HuH-7 (cell line): ENCODE results near the gene G6PC3.
"Not testable (repeated sequence)": the region's sequence is repeated elsewhere in the genome, so short reads cannot be mapped to it uniquely, and the experiment has no call there.

ENCODE experiments used
- DNase-seq: peaks from one replicate; pipeline ENCODE4 v3.0.0; 2011; ENCODE audit warnings: low spot score

G6PC3 gene

DNA sequence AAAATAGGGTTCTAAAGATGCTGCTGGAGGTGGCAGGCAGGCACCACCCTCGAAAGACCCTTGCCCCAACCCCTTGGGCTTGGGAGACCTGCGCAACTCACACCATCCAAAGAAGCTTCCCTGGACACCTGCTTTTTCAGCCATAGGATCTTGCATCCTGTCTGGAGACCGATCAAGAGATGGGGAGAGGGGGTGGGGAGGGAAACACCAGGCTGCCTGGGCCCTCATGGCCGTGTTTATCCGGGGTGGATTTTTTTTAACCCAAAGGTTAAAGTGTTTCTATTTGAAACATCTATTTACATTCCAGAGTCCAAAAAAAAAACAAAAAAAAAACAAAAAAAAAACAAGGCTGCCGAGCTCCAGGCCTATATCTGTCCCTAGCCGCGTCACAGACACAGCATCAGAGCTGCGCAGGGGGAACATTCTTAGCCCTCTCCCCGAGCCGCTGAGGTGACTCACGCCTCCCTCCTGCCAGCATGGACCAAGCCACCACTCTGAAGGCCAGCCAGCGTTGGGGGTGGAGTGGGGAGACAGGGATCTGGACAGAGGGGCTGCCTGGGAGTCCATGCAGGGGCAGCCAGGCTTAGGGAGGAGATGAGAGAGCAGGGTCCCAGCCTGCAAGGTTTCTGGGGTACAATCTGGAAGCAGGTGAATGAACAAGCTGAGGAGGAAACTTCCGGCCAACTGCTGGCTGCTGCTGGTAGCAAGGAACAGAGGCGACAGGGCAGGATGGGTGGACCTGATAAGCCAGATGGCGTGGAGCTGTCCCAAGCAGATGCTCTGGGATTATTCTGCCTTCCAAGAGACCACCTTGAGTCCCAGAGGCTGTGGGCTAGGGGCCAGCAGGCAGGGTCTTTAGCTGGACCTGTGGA lies 38.1 kb downstream of the G6PC3 start:
- DNase-seq: peak; percentile 65

DNA sequence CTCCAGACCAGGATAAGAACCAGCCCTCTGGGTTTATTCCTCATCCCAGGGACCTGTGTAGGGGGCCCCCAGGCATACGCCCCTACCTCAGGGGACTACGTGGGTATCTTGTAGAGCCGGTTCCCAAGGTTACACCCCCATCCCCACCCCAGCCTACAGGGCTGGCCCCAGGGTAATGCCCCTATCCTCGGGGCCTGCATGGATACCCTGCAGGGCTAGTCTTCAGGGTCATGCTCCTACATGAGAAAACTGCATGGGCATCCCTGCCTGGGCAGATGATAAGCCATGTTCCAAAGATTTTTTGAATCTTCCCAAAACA lies 38.7 kb downstream of the G6PC3 start:
- no peak for DNase-seq

DNA sequence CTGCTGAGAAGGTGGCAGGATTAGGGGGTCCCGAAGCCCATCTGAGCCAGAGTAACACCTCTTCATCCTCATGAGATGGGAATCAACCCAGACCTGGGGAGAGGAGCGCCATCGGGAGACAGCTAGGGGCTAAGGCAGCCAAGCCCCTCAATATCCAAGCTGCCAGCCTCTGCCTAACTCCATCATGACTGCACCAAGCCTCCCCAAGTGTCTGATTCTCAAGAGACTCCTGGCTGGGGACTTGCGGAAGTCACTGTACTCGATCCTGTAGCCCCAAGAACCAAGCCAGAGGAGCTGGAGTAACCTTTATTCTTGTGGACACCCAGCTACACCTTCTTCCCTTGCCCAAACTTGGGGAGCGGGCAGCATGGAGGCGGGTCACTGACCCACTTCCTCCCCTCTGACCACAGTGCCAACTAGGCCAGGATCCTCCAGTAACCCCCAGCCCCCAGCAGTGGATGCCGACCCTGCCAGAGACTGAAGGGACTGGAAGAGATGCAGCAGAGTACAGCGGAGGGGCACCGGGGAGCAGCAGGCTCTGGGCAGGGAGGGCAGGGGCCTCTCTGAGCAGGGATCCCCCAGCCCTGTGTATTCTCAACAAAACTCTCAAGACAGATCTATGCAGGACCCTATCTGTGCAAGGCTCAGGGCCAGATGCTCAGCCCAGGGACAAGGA lies 39.6 kb downstream of the G6PC3 start:
- DNase-seq: no peak

DNA sequence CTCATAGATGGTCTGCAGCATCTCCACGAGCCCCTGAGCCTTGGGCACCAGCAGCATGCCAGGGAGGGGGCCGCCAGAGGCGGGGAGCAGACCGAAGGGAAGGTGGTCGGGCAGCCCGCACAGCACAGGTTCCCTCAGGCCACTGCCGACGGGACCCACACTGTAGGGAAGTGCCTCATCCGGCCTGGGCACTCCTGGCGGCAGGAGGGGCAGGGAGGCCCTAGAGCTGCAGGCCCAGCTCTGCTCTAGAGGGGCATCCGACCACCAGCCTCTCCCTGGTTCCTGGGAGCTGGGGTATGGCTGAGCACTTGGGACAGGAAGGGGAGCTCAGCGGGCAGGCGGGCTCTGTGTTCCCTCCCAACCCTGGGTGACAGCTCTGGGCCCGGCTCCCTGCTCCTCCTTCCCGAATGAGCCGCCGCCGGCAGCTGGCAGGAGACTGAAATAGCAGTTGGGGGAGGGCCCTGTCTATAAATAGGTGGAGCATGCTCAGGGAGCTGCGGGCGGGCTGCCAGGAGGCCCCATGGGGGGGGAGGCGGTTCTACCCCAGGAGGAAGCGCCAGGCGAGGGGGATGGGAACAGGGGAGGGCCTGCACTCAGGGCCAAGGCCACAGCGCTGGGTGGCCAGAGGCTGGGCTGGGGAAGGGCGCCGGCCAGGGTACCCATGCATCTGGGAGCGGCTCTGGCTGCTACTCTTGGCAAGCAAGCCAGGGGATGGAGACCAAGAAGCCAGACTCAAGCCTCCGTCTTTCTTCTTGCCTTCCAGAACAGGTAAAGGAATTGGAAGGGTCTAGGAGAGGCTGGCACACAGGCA lies 40.5 kb downstream of the G6PC3 start:
- DNase-seq: peak; percentile 91

DNA sequence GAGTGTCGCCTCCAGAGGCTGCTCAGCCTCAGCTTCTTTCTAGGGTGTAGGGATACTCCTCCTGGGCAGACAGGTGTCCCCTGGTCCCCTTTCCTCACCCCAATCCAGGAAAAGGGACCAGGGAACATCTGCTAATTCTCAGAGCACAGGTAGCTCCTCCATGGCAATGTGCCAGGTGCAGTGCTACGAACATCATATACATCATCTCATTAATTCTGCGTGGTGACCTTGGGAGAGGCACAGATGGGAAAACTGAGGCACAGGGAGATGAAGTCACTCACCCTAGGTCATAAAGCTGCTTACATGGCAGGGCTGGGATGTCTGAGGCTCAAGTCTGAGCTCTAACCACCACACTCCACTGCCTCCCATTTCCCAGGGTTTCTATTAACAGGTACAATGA lies 41.2 kb downstream of the G6PC3 start:
- no peak for DNase-seq

DNA sequence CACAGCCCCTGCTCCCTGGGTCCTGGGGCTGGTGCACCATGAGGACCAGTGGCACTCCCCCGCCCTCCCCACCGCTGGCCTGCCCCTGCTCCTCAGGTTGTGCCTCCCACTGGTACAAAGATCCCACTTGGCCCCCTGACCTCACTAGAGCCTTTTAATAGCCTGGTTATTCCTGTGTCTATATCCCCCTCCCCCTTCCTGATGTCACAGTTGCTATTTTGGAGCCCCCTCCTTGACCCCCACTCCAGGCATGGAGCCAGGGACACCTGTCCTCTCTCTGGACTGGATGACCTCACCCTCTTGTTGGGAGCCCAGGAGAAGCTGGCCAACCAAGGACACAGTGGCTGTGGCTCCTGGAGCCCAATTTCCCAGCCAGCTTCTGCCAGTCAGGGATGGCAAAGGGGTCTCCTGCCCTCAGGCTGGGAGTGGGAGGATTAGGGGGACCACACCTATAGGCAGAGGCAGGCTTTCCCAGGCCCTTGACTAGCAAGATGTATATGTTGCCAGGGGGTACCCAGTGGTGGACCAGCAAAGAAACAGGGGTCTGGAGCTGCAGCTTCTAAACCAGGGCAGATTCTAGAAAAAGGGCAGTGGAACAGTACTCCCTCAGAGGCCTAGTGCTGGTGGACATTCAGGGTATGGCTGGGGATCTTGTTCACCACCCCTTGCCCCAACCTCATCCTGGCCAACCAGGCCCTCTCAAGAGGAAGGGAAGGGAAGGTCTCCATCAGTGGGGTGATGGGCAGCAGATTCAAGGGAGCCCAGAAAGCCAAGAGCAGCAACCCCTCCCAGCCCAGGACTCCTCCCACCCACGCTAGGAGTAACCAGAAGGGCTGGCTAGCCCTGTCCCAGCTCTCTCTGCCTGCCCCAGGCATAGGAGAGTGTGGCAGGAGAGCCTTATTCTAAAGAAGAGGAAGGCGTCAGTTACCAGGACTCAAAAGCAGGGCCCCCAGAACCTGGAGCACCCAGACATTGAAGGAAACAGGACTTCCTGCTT lies 42.0 kb downstream of the G6PC3 start:
- DNase-seq: no peak

DNA sequence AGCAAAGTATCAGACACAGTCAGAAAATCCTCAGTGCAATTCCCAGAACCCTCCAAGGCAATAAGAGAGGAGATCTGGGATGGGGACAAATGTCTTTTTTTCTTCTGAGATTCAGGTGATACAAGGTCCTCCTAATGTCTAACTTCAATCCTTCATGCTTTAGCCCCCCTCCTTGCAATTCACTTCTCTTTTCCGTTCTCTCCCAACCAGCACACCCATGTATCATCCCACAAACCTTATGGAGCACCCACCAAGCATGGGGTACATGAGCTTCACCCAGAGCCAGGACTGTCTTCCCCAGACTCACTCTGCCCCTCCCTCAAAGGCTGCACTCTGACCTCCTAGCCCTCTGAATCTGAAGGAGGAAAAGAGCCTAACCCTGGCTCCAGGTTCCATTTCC lies 42.8 kb downstream of the G6PC3 start:
- no peak for DNase-seq

DNA sequence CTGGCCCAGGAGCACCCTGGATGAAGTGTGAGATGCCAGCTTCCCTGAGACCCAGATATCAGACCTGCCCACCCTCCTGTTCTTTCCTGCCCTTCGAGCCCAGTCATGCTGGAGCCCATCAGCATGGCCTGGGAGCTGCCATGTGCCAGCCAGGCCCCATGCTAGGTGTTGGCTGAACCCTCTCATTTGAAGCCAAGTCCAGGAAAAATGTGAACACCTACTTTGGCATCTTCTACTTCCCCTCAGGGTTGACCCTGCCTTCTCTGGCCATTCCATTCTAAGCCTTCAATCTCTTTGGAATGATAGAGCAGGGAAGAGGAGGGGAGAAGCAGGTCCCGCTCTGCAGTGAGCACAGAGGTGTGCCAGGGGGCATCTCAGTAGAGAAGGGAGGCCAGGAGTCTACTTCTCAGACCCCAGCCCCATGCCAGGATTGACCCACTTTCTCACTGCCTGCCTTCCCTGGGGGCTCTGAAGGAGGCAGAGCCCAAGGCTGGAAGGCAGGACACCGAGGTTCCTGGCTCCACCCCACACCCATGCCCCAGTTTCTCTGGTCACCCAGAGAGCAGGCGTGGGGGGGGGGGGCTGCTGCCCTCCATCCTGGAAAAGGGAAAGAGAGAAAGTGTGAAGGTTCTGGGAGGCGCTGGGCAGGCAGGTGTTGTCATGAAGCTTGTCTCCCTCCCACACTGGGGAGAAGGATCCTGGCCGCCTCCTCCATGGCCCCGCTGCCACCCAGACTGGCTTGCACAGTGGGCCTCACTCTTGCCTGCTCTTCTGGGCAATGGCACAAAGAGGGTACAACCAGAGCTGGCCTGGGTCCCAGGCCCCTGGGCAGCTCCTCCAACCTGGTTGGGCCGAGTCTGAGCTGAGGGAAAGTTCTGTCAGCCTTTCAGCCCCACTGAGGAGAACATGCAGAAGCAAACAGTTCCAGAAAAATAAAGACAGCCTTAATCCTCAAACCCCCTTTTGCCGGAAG lies 43.6 kb downstream of the G6PC3 start:
- DNase-seq: no peak

DNA sequence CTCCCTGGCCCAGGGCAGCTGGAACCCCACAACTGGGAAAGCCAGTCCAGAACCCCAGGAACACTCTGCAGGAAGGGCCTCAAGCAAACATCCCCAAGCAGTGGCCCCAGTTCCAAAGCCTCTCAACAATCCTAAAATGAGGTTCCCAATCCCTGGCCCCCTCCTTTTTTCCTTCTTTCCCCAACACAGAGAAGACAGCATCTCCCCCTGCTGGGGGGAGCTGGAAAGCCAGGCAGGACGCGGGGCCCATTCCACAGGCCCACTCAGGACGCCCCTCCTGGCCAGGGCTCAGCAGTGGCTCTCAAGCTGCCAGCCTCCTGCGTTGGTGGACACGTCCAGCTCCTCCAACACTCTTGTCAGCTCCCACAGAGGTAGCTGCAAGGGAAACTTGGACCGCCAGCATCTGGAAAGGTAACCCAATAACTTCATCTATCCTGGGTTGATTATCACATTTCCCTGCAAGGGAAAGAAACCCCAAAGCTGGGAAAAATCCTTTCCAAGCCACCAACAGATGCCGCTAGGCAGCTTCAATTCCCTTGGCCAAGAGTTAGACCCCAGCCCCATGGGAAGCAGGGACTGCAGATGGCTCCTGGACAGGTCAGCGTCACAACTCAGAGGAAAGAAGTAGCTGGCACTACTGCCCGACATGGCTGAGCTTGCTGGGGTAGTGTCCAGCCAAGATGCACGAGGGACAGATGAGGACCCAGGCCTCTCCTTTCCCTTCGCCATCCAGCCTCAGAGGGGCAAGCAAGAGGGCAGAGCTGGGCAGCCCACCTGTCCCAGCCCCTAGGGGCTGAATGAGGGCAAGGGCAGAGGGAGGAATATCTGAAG lies 45.3 kb downstream of the G6PC3 start:
- peak; percentile 69 for DNase-seq

DNA sequence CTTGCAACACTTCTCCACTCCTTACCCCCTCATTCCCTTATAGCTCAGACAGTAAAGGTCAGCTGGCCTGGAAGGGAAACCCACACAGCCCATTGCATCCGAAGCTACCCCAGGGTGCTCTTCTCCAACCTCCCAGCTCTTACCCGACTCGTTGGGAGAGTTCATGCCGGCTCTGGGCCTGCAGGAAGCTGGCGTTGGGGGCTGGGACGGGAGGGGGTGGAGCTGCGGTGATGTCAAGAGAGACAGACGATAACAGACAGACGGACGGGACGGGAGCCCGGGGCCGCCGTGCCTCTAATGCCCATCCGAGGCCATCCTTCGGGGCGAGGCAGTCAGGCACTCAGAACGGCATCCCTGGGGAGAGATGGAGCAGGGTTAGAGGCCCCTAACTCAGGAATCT lies 46.8 kb downstream of the G6PC3 start:
- no peak for DNase-seq

DNA sequence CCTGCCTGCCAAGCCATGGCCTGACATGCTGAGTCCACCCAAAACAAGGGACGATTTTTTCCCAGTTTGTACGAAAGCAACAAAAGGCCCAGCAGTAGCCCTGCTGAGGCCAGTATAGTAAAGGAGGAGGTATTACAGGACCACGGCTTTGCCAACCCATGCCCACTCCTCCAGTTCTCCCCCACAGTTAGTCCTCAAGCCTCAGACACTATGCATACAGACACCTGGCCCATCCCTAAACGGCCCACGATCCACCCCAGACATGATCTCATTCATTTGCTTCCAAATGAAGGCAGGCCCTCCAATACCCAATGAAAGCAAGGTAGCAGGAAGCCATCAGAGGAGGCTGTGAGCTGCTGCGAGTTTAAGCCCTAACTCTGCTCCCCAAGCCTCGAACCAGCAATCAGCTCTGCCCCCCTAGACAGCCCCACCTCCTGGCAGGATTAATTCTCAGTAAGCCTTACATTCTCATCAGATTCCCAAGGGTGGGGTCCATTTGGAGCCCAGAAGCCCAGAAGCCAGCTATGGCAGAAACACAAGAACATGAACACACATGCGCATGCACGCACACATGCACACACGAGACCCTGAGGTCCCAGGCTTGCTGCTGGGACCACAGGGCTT lies 48.0 kb downstream of the G6PC3 start:
- no peak for DNase-seq

DNA sequence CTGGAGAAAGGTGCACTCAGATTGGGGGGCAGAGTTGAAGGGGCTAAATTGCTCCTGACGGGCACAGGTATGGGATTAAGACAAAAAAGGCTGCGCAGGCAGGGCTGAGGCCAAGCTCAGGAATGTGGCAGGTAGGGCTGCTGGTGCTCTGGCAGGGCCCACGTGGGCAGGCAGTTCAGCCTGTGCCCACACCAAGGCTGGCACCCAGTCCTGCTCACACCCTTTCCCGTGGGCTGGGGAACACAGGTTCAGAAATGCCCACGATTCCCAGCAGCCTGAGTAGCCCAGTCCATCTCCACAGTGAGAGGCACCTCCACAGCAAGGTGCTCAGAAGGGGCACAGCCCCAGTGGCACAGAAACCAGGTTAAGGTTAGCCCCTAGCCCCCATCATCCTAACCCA lies 48.5 kb downstream of the G6PC3 start:
- DNase-seq: no peak

DNA sequence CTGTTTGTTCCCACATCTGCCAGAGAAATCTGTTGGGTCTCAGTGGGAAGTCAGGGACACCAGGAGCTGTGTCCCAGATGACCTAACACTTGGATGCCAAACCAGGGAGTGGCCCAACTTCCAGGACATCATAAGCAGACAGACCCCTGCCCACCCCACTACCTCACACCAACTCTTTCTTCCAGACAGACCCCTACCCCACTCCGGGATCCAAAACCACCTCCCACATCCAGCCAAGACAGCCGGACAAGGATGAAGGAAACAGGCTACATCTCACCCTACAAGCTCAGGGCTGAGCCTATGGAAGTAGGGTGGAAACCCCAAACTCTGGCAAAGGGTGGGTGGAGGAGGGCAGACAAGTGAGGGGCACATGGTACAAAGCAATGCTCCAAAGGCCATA lies 49.3 kb downstream of the G6PC3 start:
- DNase-seq: no peak

DNA sequence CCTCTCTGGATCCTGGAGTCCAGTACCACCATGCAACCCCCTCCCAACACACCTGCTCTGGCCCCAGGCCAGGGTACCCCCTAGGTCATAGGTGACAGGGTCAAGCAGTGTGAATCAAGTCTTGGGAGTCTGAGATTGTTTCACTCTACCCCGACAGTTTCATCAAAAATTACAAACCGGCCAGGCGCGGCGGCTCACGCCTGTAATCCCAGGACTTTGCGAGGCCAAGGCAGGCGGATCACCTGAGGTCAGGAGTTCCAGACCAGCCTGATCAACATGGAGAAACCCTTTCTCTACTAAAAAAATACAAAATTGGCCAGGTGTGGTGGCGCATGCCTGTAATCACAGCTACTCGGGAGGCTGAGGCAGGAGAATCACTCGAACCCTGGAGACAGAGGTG lies 49.7 kb downstream of the G6PC3 start:
- not testable (repeated sequence) for DNase-seq

DNA sequence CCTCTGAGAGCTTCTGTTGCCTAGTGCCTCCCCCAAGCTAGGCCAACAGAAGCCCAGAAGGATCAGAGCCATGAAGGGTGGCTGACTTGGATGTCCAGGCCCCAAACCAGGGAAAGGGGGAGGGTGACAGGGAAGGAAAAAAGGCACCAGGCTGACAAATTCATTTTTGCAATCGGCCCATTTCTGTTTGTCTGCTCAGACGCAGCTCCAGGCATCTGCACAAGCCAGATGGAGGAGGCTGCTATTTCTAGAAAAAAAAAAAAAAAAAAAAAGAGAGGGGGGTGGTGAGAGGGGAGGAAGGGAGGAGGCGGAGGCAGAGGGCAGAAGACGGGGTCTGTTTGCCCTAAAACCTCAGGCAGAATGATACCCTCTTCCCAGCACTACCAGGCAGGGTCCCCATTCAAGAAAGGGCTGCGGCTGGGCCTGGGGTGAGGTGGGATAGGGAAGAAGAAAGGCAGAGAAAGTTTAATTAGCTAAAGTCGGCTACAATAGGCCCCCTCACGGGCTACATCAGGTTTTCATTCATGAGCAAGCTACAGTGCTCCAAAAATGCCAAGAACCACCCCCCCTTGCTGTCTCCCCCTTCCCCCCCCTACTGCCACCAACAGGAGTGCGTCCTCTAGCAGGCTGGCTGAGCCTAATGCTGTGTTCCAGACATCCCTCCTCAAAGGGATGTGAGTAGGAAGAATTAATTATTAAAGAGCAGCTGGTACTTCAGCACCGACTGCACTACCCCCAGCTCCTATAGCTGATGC lies 50.5 kb downstream of the G6PC3 start:
- DNase-seq: no peak

DNA sequence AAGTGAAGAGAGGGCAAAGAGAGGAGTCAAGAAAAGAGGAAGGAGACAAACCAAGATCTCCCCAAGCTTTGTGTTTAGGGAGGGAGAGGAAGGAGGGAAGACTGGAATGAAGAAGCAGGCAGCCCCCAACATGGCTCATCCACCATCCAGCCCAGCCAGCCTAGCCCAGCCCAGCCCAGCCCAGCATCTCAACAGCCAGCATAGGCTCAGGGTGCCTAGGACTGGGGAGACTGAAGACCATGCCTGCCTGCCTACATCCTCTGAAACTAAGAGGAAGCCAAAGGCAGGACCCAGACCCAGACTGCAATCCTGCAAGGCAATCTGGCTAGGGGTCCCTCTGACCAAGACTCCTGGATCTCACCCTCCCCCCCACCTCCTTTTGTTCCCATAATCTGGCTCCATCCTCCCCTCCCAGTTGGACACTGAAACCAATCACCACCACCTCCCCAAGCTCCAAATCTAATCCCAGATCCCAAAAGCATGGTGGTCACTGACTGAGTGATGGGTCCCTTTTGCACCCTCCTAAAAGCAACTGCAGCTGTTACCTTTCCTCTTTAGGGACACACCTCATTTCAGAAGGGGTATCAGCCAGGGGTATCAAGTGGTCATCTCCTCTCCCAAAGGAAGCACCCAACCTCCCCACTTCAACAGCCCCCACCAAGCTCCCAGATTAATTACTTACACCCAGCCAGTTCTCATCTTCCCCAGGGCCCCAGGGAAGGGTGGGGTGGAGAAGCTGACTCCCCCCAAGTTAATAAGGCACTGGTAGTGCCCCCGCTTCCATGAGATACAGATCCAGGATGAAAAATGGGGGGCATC lies 51.7 kb downstream of the G6PC3 start:
- DNase-seq: no peak

DNA sequence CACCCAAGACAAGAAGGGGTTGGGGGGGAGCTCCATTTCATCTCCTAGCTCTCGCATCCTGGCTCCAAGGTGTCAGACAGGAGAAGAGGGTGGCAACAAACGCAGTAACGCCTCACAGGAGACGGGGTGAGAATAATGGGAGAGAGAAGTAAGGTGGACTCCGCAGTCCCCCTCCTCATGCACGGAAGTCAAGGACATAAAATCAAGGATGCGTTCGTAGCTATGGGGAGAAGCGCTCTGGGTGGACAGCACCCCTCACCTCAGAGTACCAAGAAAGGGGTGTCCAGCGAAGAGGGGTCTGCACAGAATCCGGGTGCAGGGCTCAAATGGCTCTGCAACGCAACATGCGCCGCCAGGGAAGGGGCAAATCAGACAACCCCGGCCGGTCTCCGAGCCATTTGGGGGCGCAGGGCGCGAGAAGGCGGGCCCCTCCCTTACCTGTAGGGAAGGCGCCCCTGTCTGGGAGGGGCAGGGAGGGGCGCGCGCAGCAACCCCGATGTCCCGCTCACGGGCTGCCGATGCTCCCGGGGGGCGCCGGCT lies 52.4 kb downstream of the G6PC3 start:
- no peak for DNase-seq
